HL-60 (cell line): ENCODE results near the gene CORO1A.
"Not testable (repeated sequence)": the region's sequence is repeated elsewhere in the genome, so short reads cannot be mapped to it uniquely, and the experiment has no call there.

ENCODE experiments used
- DNase-seq, 2 experiments: peaks; one replicate each; pipeline ENCODE4 v3.0.0-alpha.2; 2010 to 2020; ENCODE audit warnings: low read depth in 1 of 2, low spot score in 1 of 2
- H3K27ac ChIP-seq: fragments of 250-450 bp; sonication (Bioruptor Pico); replicated peaks from 2 replicates; pipeline ENCODE4 v1.5.1; 2020; ENCODE audit warnings: mild to moderate bottlenecking, moderate library complexity
- H3K27me3 ChIP-seq: fragments of 250-450 bp; sonication (Bioruptor Pico); 2 replicates; pipeline ENCODE4 v1.5.1; 2021; ENCODE audit warnings: mild to moderate bottlenecking, moderate library complexity; ENCODE audit not compliant: insufficient read depth, poor library complexity, severe bottlenecking
- H3K4me3 ChIP-seq: replicated peaks from 2 replicates; pipeline ENCODE4 v1.5.1; 2011; ENCODE audit warnings: mild to moderate bottlenecking, control low read depth, low read length; ENCODE audit not compliant: insufficient read depth
- GABPA ChIP-seq: IDR thresholded peaks from 2 replicates; pipeline ENCODE4 v1.6.1; 2012; ENCODE audit warnings: low read depth
- POLR2AphosphoS5 ChIP-seq: IDR thresholded peaks from 2 replicates; pipeline ENCODE4 v1.6.1; 2012; ENCODE audit warnings: low read depth
- SPI1 ChIP-seq: IDR thresholded peaks from 2 replicates; pipeline ENCODE4 v1.6.1; 2012; ENCODE audit warnings: low read depth, mild to moderate bottlenecking, borderline replicate concordance
- TF ChIP-seq, protein P1 (sequence below): IDR thresholded peaks from 2 replicates; pipeline ENCODE4 v1.6.1; 2012; ENCODE audit warnings: low read depth; ENCODE audit not compliant: insufficient replicate concordance
- TF ChIP-seq, protein P2 (sequence below): IDR thresholded peaks from one replicate; pipeline ENCODE4 v1.5.1; 2011; ENCODE audit warnings: low read length, control low read depth, inconsistent platforms; ENCODE audit not compliant: insufficient read depth

Gene CORO1A

DNA sequence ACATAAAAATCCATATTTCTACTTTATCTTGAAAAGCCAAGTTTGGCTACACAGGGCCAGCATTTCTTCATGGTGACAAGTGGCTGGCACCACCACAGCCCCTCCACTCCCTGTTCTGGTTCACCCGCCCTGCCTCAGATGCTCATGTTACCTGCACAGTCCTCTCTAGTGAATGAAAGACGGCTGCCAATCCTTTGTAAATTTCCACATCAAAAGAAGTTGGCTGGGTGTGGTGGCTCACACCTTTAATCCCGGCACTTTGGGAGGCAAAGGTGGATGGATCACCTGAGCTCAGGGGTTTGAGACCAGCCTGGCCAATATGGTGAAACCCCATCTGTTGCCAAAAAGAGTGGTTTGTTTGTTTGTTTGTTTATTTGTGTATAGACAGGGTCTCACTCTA is 19.9 kb upstream of the CORO1A start:
- TF ChIP-seq, protein P1, sequence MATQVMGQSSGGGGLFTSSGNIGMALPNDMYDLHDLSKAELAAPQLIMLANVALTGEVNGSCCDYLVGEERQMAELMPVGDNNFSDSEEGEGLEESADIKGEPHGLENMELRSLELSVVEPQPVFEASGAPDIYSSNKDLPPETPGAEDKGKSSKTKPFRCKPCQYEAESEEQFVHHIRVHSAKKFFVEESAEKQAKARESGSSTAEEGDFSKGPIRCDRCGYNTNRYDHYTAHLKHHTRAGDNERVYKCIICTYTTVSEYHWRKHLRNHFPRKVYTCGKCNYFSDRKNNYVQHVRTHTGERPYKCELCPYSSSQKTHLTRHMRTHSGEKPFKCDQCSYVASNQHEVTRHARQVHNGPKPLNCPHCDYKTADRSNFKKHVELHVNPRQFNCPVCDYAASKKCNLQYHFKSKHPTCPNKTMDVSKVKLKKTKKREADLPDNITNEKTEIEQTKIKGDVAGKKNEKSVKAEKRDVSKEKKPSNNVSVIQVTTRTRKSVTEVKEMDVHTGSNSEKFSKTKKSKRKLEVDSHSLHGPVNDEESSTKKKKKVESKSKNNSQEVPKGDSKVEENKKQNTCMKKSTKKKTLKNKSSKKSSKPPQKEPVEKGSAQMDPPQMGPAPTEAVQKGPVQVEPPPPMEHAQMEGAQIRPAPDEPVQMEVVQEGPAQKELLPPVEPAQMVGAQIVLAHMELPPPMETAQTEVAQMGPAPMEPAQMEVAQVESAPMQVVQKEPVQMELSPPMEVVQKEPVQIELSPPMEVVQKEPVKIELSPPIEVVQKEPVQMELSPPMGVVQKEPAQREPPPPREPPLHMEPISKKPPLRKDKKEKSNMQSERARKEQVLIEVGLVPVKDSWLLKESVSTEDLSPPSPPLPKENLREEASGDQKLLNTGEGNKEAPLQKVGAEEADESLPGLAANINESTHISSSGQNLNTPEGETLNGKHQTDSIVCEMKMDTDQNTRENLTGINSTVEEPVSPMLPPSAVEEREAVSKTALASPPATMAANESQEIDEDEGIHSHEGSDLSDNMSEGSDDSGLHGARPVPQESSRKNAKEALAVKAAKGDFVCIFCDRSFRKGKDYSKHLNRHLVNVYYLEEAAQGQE: no peak
- TF ChIP-seq SPI1: no peak
- no peak for TF ChIP-seq POLR2AphosphoS5
- TF ChIP-seq, protein P2, sequence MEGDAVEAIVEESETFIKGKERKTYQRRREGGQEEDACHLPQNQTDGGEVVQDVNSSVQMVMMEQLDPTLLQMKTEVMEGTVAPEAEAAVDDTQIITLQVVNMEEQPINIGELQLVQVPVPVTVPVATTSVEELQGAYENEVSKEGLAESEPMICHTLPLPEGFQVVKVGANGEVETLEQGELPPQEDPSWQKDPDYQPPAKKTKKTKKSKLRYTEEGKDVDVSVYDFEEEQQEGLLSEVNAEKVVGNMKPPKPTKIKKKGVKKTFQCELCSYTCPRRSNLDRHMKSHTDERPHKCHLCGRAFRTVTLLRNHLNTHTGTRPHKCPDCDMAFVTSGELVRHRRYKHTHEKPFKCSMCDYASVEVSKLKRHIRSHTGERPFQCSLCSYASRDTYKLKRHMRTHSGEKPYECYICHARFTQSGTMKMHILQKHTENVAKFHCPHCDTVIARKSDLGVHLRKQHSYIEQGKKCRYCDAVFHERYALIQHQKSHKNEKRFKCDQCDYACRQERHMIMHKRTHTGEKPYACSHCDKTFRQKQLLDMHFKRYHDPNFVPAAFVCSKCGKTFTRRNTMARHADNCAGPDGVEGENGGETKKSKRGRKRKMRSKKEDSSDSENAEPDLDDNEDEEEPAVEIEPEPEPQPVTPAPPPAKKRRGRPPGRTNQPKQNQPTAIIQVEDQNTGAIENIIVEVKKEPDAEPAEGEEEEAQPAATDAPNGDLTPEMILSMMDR: no peak
- TF ChIP-seq GABPA: no peak
- no peak for DNase-seq
- Histone ChIP-seq H3K27me3 (no peaks in the 10 kb centered on the region), H3K4me3 (no peak overlapping the region), H3K27ac (no peak overlapping the region)

DNA sequence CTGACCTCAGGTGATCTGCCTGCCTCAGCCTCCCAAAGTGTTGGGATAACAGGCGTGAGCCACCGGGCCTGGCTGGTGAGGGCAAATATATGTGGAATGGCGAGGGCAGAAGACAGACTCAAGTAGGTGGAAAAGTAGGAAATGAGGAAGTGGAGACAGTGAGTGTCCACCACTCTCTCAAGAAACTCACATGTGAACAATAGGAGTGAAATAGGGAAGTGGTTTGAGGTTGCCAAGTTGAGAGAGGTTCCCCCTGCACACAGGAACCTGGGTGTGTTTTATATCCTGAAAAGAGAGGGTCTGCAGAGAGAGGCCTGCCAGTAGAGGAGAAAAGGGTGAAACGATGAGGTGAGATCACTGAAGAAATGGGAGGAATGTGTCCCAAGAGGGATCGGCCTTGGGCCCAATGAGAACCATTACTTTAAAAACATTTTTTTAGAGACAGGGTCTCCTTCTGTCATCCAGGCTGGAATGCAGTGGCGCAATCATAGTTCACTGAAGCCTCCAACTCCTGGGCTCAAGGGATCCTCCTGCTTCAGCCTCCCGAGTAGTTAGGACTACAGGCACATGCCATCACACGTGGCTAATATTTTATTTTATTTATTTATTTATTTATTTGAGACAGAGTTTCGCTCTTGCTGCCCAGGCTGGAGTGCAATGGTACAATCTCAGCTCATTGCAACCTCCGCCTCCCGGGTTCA is 17.1 kb upstream of the CORO1A start:
- no peak for TF ChIP-seq GABPA
- TF ChIP-seq, protein P2: no peak
- peak; percentile 52 for TF ChIP-seq POLR2AphosphoS5
- peak; percentile 100 for TF ChIP-seq SPI1
- H3K4me3 ChIP-seq: no peak overlapping the region
- H3K27ac ChIP-seq: peak overlapping the region; percentile 70
- H3K27me3 ChIP-seq: no peaks in the 10 kb centered on the region
- peak; percentile 82 to 93 for DNase-seq

DNA sequence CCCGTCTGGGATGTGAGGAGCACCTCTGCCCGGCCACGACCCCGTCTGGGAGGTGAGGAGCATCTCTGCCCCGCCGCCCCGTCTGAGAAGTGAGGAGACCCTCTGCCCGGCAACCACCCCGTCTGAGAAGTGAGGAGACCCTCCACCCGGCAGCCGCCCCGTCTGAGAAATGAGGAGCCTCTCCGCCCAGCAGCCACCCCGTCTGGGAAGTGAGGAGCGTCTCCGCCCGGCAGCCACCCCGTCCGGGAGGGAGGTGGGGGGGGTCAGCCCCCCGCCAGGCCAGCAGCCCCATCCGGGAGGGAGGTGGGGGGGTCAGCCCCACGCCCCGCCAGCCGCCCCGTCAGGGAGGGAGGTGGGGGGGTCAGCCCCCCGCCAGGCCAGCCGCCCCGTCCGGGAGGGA is 14.7 kb upstream of the CORO1A start:
- DNase-seq, H3K27ac ChIP-seq, H3K27me3 ChIP-seq, H3K4me3 ChIP-seq: not testable (repeated sequence)

DNA sequence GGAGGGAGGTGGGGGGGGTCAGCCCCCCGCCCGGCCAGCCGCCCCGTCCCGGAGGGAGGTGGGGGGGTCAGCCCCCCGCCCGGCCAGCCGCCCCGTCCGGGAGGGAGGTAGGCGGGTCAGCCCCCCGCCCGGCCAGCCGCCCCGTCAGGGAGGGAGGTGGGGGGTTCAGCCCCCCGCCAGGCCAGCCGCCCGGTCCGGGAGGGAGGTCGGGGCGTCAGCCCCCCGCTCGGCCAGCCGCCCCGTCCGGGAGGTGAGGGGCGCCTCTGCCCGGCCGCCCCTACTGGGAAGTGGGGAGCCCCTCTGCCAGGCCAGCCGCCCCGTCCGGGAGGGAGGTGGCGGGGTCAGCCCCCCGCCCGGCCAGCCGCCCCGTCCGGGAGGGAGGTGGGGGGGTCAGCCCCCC is 14.0 kb upstream of the CORO1A start:
- H3K27me3 ChIP-seq, H3K27ac ChIP-seq, DNase-seq, H3K4me3 ChIP-seq: not testable (repeated sequence)

DNA sequence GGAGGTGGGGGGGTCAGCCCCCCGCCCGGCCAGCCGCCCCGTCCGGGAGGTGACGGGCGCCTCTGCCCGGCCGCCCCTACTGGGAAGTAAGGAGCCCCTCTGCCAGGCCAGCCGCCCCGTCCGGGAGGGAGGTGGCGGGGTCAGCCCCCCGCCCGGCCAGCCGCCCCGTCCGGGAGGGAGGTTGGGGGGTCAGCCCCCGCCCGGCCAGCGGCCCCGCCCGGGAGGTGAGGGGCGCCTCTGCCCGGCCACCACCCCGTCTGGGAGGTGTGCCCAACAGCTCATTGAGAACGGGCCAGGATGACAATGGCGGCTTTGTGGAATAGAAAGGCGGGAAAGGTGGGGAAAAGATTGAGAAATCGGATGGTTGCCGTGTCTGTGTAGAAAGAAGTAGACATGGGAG is 13.3 kb upstream of the CORO1A start:
- H3K27ac ChIP-seq, DNase-seq: not testable (repeated sequence)

DNA sequence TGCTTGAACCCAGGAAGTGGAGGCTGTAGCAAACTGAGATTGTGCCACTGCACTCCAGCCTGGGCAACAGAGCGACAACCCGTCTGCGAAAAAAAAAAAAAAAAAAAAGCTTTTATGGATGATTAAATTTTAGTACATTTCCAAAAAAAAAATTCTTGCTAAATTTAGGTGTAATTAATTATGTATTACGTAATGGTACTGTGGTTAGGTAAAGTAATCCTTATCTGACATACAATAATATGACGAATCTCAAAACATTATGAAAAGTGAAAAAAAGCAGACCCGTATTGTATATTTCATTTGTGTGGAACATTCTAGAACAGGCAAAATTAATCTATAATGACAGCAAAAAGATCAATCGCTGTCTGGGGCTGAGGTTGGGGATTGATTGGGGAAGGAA is 10.3 kb upstream of the CORO1A start:
- TF ChIP-seq POLR2AphosphoS5 (no peak), GABPA (no peak), SPI1 (no peak)
- TF ChIP-seq, protein P1: no peak
- TF ChIP-seq, protein P2: no peak
- Histone ChIP-seq H3K27ac (no peak overlapping the region), H3K4me3 (no peak overlapping the region), H3K27me3 (no peaks in the 10 kb centered on the region)
- DNase-seq: no peak

More for the DNA sequence above, 13.3 kb upstream of the CORO1A start:
- not testable (repeated sequence) for H3K27me3 ChIP-seq, H3K4me3 ChIP-seq

DNA sequence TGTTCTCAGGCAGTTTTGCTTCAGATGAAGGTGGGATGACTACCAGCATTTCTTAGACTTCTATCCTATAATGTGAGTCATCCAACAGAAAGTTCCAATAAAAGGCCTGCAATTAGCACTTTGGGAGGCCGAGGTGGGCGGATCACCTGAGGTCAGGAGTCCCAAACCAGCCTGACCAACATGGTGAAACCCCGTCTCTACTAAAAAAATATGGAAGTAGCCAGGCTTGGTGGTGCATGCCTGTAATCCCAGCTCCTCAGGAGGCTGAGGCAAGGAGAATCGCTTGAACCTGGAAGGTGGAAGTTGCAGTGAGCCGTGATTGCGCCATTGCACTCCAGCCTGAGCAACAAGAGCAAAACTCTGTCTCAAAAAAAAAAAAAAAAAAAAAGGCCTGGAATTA is 6.5 kb upstream of the CORO1A start:
- peak overlapping the region; percentile 53; the same call in 1 of the 2 replicates for H3K27ac ChIP-seq
- not testable (repeated sequence) for H3K27me3 ChIP-seq, H3K4me3 ChIP-seq
- peak; percentile 63 to 90 for DNase-seq
